H9 (cell line): ENCODE results near the gene USP47. TPM values are rescaled to one million over a fixed set of nuclear protein-coding genes. Genes with fewer than 3 reads are reported as not detected.

Experiments
- DNase-seq: peaks from one replicate; pipeline ENCODE4 v3.0.0-alpha.2; 2017
- H2AFZ ChIP-seq: one replicate; pipeline ENCODE4 v1.6.1; 2013; ENCODE audit warnings: mild to moderate bottlenecking, low read length, control low read depth, moderate library complexity
- H2AK5ac ChIP-seq: 2 replicates; pipeline ENCODE4 v1.6.1; 2013; ENCODE audit warnings: low read length, control low read depth, mixed read lengths; ENCODE audit not compliant: insufficient read length
- H2BK120ac ChIP-seq: one replicate; pipeline ENCODE4 v1.6.1; 2013; ENCODE audit warnings: low read depth, mild to moderate bottlenecking, low read length, control low read depth, inconsistent platforms; ENCODE audit not compliant: poor library complexity, severe bottlenecking
- H2BK12ac ChIP-seq: 2 replicates; pipeline ENCODE4 v1.6.1; 2013; ENCODE audit warnings: low read length, control low read depth, mixed read lengths, low read depth; ENCODE audit not compliant: insufficient read length
- H2BK15ac ChIP-seq: 2 replicates; pipeline ENCODE4 v1.6.1; 2013; ENCODE audit warnings: low read depth, low read length, control low read depth
- H2BK20ac ChIP-seq: one replicate; pipeline ENCODE4 v1.6.1; 2013; ENCODE audit warnings: low read depth, mild to moderate bottlenecking, low read length, control low read depth, inconsistent platforms; ENCODE audit not compliant: poor library complexity, severe bottlenecking
- H2BK5ac ChIP-seq: 2 replicates; pipeline ENCODE4 v1.6.1; 2013; ENCODE audit warnings: low read length, control low read depth, mixed read lengths; ENCODE audit not compliant: insufficient read length
- H3K14ac ChIP-seq: 2 replicates; pipeline ENCODE4 v1.6.1; 2013; ENCODE audit warnings: low read length, control low read depth; ENCODE audit not compliant: insufficient read depth
- H3K18ac ChIP-seq: 2 replicates; pipeline ENCODE4 v1.6.1; 2013; ENCODE audit warnings: low read depth, mild to moderate bottlenecking, mixed read lengths, low read length, control low read depth; ENCODE audit not compliant: insufficient read length
- H3K23ac ChIP-seq: 2 replicates; pipeline ENCODE4 v1.6.1; 2013; ENCODE audit warnings: low read length, control low read depth, mixed read lengths, low read depth; ENCODE audit not compliant: insufficient read length
- H3K23me2 ChIP-seq: 2 replicates; pipeline ENCODE4 v1.6.1; 2013; ENCODE audit warnings: low read depth, mild to moderate bottlenecking, mixed read lengths, low read length, control low read depth; ENCODE audit not compliant: insufficient read length, poor library complexity, severe bottlenecking
- H3K27ac ChIP-seq: 2 replicates; pipeline ENCODE4 v1.5.1; 2013; ENCODE audit warnings: low read length, control low read depth, mixed read lengths, low read depth; ENCODE audit not compliant: insufficient read length
- H3K27me3 ChIP-seq: 2 replicates; pipeline ENCODE4 v1.6.1; 2013; ENCODE audit warnings: low read length, control low read depth, inconsistent platforms; ENCODE audit not compliant: insufficient read depth
- H3K4ac ChIP-seq: 2 replicates; pipeline ENCODE4 v1.6.1; 2013; ENCODE audit warnings: low read depth, mild to moderate bottlenecking, control low read depth, inconsistent platforms, low read length, moderate library complexity
- H3K4me1 ChIP-seq: 2 replicates; pipeline ENCODE4 v1.6.1; 2013; ENCODE audit warnings: low read length, control low read depth, inconsistent platforms; ENCODE audit not compliant: insufficient read depth
- H3K4me2 ChIP-seq: 2 replicates; pipeline ENCODE4 v1.6.1; 2013; ENCODE audit warnings: low read length, control low read depth, mixed read lengths; ENCODE audit not compliant: insufficient read length, insufficient read depth
- H3K56ac ChIP-seq: 2 replicates; pipeline ENCODE4 v1.6.1; 2013; ENCODE audit warnings: low read depth, mild to moderate bottlenecking, mixed read lengths, low read length, control low read depth; ENCODE audit not compliant: insufficient read length
- H3K79me1 ChIP-seq: 2 replicates; pipeline ENCODE4 v1.6.1; 2013; ENCODE audit warnings: low read depth, mild to moderate bottlenecking, moderate library complexity, low read length, control low read depth, inconsistent platforms; ENCODE audit not compliant: insufficient read depth, poor library complexity, severe bottlenecking
- H3K79me2 ChIP-seq: 2 replicates; pipeline ENCODE4 v1.6.1; 2013; ENCODE audit warnings: low read length, control low read depth, inconsistent platforms; ENCODE audit not compliant: insufficient read depth
- H3K9ac ChIP-seq: 2 replicates; pipeline ENCODE4 v1.6.1; 2013; ENCODE audit warnings: low read length, control low read depth, mixed read lengths; ENCODE audit not compliant: insufficient read length; ENCODE audit errors: extremely low read depth
- H3K9me3 ChIP-seq: one replicate; pipeline ENCODE4 v1.6.1; 2013; ENCODE audit warnings: low read depth, low read length, inconsistent platforms; ENCODE audit not compliant: control insufficient read depth
- H3T11ph ChIP-seq: one replicate; pipeline ENCODE4 v1.6.1; 2013; ENCODE audit warnings: mild to moderate bottlenecking, low read length, control low read depth, inconsistent platforms
- H4K20me1 ChIP-seq: one replicate; pipeline ENCODE4 v1.6.1; 2013; ENCODE audit not compliant: control insufficient read depth, insufficient read length, insufficient read depth
- H4K5ac ChIP-seq: 2 replicates; pipeline ENCODE4 v1.6.1; 2013; ENCODE audit warnings: low read depth, mild to moderate bottlenecking, mixed read lengths, low read length, control low read depth; ENCODE audit not compliant: insufficient read length
- H4K8ac ChIP-seq: replicated peaks from 2 replicates; pipeline ENCODE4 v1.6.1; 2013; ENCODE audit warnings: low read length, control low read depth, mixed read lengths, low read depth; ENCODE audit not compliant: insufficient read length
- H4K91ac ChIP-seq: 2 replicates; pipeline ENCODE4 v1.6.1; 2013; ENCODE audit warnings: low read depth, mild to moderate bottlenecking, moderate library complexity, mixed read lengths, low read length, control low read depth; ENCODE audit not compliant: insufficient read length
- H3K27ac Mint-ChIP-seq, 3 experiments: 2 replicates in 2 of 3; 3 replicates in 1 of 3; pipeline ENCODE4 v1.8.0; 2020 to 2021; ENCODE audit warnings: mixed read lengths in 3 of 3, mild to moderate bottlenecking in 1 of 3, moderate library complexity in 1 of 3
- H3K27me3 Mint-ChIP-seq: 2 replicates; pipeline ENCODE4 v1.8.0; 2021; ENCODE audit warnings: low read depth, mild to moderate bottlenecking, moderate library complexity, mixed read lengths
- H3K36me3 Mint-ChIP-seq, 3 experiments: 2 replicates in 2 of 3; 3 replicates in 1 of 3; pipeline ENCODE4 v1.8.0; 2020 to 2021; ENCODE audit warnings: low read depth in 3 of 3, mixed read lengths in 3 of 3; ENCODE audit not compliant: insufficient read depth in 1 of 3
- H3K4me1 Mint-ChIP-seq, 2 experiments: 2 replicates each; pipeline ENCODE4 v1.8.0; 2020; ENCODE audit warnings: mixed read lengths in 2 of 2
- H3K4me3 Mint-ChIP-seq, 2 experiments: 2 replicates in 1 of 2; 3 replicates in 1 of 2; pipeline ENCODE4 v1.8.0; 2020 to 2021; ENCODE audit warnings: mild to moderate bottlenecking in 2 of 2, mixed read lengths in 2 of 2, moderate library complexity in 1 of 2
- H3K9me3 Mint-ChIP-seq, 2 experiments: 2 replicates in 1 of 2; 3 replicates in 1 of 2; pipeline ENCODE4 v1.8.0; 2020; ENCODE audit warnings: mild to moderate bottlenecking in 2 of 2, mixed read lengths in 2 of 2, moderate library complexity in 1 of 2
- total RNA-seq: library from RNA; stranded (reverse); gene quantifications from 2 replicates; pipeline ENCODE4 v1.2.1, GENCODE V29; 2021
- TF ChIP-seq, protein P1 (sequence below): fragments of 200-600 bp; sonication (generic); conservative IDR thresholded peaks from 3 replicates; pipeline ENCODE4 v1.8.0; 2021; ENCODE audit warnings: antibody characterized with exemption, mild to moderate bottlenecking

The USP47 gene
- total RNA-seq, 1 experiment from 2014 or later = 26.7 TPM

- Histone ChIP-seq H2AK5ac (no peak overlapping the region), H2AFZ (no peak overlapping the region), H2BK120ac (no peak overlapping the region), H2BK20ac (no peak overlapping the region), H2BK5ac (no peak overlapping the region), H4K8ac (no peak overlapping the region), H4K20me1 (no peaks in the 10 kb centered on the region), H3K9me3 (no peaks in the 10 kb centered on the region), H3K79me2 (no peaks in the 10 kb centered on the region), H3K4me2 (no peak overlapping the region), H3K4me1 (no peaks in the 10 kb centered on the region), H4K5ac (no peak overlapping the region), H3K23me2 (no peaks in the 10 kb centered on the region), H3K27ac (no peak overlapping the region), H2BK12ac (no peak overlapping the region), H3K23ac (no peak overlapping the region), H3K9ac (no peak overlapping the region), H3K4ac (no peak overlapping the region), H3K56ac (no peak overlapping the region), H2BK15ac (no peak overlapping the region), H3K27me3 (no peaks in the 10 kb centered on the region), H3K18ac (no peak overlapping the region), H3K79me1 (no peaks in the 10 kb centered on the region), H3T11ph (no peak overlapping the region), H3K14ac (no peak overlapping the region), H4K91ac (no peak overlapping the region)
- DNase-seq = no peak
- Mint-ChIP-seq H3K27ac (no peak overlapping the region), H3K4me3 (no peak overlapping the region), H3K4me1 (0 out of 4 replicates have a peak, but pooled peaks cover 0 to 3% of the 10 kb centered on the region in 2 experiments), H3K27me3 (no peaks in the 10 kb centered on the region; the same call in 1 of the 2 replicates), H3K36me3 (no peaks in the 10 kb centered on the region), H3K9me3 (peaks cover 0 to 3% of the 10 kb centered on the region in 2 experiments; a peak in 2 of 5 replicates)
- TF ChIP-seq, protein P1, sequence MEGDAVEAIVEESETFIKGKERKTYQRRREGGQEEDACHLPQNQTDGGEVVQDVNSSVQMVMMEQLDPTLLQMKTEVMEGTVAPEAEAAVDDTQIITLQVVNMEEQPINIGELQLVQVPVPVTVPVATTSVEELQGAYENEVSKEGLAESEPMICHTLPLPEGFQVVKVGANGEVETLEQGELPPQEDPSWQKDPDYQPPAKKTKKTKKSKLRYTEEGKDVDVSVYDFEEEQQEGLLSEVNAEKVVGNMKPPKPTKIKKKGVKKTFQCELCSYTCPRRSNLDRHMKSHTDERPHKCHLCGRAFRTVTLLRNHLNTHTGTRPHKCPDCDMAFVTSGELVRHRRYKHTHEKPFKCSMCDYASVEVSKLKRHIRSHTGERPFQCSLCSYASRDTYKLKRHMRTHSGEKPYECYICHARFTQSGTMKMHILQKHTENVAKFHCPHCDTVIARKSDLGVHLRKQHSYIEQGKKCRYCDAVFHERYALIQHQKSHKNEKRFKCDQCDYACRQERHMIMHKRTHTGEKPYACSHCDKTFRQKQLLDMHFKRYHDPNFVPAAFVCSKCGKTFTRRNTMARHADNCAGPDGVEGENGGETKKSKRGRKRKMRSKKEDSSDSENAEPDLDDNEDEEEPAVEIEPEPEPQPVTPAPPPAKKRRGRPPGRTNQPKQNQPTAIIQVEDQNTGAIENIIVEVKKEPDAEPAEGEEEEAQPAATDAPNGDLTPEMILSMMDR = no peak
These were observed 35.2 kb upstream of the USP47 start for GRCh38 chr11:11806586-11806985.
